Measurements from ENCODE around the gene ESR2. TPM values are rescaled to one million over a fixed set of nuclear protein-coding genes. Genes with fewer than 3 reads are reported as not detected.

The ESR2 gene
- total RNA-seq = under 0.01 and 0.13 TPM in 2 replicates

DNA sequence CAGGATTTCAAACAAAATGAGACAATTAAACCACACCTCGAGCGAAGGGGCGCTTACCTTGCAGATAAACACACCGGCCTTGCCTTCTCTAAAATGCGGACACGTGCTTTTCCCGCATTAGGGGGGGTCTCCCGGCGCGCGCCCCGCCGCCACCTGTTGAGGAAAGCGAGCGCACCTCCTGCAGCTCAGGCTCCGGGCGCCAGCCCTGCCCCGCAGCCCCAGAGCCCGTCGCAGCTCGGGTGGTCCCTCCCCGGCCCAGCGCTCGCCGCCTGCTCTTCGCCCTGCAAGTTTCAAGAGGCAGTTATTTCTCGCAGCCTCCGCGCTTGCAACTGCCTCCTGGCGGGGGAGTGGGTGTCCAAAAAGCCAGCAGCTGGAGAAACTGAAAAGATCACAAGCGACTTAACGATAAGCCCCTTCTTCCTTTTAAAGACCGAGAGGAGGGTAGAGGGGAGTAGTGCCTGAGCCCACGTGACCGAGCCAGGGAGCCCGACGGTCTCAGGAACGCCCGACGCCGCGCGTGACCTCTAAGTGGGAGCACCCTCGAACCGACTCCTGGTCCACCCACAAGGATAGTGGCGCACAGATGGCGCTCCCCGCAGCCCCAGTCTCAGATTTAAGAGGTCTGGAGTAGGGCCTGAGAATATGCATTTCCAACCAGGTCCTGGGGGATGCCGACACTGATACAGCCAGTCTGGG is at the start of gene ESR2:
ESR2 (minus strand) TSS at position 396 of the 696 bp plus-strand sequence. CDS start 11,386 bp downstream, outside the sequence.
- no peaks in the 10 kb centered on the region for H3K27me3 ChIP-seq (ENCODE audit: control insufficient read depth, insufficient read depth, low read length)
- H3K36me3 ChIP-seq (ENCODE audit: control insufficient read depth, insufficient read depth, low read length) = no peaks in the 10 kb centered on the region
- peak within 1 kb of the TSS; percentile 36 for H3K4me3 ChIP-seq (ENCODE audit: low read depth, low read length)
- DNase-seq (ENCODE audit: low read depth) = peak; percentile 14
- TF ChIP-seq, protein P1, sequence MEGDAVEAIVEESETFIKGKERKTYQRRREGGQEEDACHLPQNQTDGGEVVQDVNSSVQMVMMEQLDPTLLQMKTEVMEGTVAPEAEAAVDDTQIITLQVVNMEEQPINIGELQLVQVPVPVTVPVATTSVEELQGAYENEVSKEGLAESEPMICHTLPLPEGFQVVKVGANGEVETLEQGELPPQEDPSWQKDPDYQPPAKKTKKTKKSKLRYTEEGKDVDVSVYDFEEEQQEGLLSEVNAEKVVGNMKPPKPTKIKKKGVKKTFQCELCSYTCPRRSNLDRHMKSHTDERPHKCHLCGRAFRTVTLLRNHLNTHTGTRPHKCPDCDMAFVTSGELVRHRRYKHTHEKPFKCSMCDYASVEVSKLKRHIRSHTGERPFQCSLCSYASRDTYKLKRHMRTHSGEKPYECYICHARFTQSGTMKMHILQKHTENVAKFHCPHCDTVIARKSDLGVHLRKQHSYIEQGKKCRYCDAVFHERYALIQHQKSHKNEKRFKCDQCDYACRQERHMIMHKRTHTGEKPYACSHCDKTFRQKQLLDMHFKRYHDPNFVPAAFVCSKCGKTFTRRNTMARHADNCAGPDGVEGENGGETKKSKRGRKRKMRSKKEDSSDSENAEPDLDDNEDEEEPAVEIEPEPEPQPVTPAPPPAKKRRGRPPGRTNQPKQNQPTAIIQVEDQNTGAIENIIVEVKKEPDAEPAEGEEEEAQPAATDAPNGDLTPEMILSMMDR (IDR thresholded peaks at IDR 0.05; ENCODE audit: insufficient read depth, low read length, severe bottlenecking) = peak; percentile 33
- no peak for FAIRE-seq

DNA sequence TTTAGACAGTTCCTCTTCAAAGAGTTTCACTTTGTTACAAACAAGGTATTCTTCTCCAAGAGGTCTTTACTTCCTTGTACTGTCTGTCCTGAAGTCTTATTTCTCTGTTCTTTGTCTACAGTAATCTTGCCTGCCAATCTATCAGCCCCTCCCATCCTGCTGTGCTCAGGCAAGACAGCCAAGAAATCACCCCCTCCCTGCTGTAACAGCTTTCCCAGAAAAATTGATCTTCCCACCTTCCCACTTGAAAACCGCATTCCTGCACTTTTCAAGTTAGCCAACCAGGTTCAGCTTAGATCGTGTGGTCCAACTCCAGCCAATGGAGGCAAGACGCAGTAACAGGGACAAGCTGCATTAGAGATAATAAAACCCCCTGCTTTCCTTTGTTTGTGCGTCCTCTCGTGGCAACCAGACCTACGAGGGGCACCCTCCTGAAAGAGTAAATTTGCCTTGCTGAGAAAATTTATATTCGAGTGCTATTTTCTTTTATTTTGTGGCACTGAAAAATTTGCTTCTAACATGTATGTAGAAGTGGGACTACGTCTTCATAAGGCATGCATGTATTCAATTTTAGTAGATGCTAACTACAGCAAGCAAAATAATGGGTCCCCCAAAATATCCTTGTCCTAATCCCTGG is 46.5 kb upstream of the ESR2 start:
- DNase-seq (ENCODE audit: low read depth) (no peak), FAIRE-seq (no peak)
- Histone ChIP-seq H3K4me3 (ENCODE audit: low read depth, low read length) (no peak overlapping the region), H3K27me3 (ENCODE audit: control insufficient read depth, insufficient read depth, low read length) (no peaks in the 10 kb centered on the region), H3K36me3 (ENCODE audit: control insufficient read depth, insufficient read depth, low read length) (no peaks in the 10 kb centered on the region)
- TF ChIP-seq, protein P1 (IDR thresholded peaks at IDR 0.05; ENCODE audit: insufficient read depth, low read length, severe bottlenecking) = no peak

GRCh38 chr14:64338616-64339316 is 44.6 kb upstream of the ESR2 start:
- TF ChIP-seq, protein P1 (IDR thresholded peaks at IDR 0.05; ENCODE audit: insufficient read depth, low read length, severe bottlenecking) = no peak
- DNase-seq (ENCODE audit: low read depth) (peak; percentile 97), FAIRE-seq (no peak)
- Histone ChIP-seq H3K27me3 (ENCODE audit: control insufficient read depth, insufficient read depth, low read length) (no peaks in the 10 kb centered on the region), H3K36me3 (ENCODE audit: control insufficient read depth, insufficient read depth, low read length) (no peaks in the 10 kb centered on the region), H3K4me3 (ENCODE audit: low read depth, low read length) (peak overlapping the region; percentile 77)

DNA sequence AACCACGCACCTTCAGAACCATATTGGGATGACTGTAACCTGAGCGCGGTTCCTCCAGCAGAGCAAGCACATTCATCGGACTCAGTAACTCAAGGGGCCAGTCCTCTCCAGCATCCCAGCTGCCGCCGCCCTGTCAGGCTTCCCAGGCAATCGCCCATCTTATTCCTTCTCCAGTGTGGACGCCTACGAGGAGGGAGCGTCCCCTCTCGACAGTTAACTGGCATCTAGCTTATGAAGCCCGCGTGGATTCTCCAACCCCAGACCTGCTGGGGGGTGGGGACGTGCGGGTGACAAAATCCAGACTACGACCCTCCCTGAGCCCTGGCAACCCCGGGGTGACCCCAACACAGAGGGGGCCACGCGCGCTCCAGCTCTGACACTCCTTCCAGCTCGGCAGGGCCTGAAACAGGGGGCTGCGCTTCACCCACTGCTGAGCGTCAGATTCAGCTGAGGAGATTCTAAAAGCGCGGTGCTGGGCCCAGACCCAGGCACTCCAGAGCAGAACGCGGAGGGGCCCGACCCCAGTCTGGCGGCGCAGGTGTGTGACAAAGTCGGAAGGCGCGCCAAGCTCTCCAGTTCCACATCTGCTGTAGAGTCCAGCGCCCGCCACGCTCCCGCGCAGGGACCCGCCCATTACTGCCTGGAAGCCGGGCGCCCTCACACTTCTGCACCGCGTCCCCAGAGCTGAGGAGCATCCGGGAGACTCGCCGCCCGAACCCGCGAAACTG is 43.9 kb upstream of the ESR2 start:
- no peaks in the 10 kb centered on the region for H3K36me3 ChIP-seq (ENCODE audit: control insufficient read depth, insufficient read depth, low read length)
- TF ChIP-seq, protein P1 (IDR thresholded peaks at IDR 0.05; ENCODE audit: insufficient read depth, low read length, severe bottlenecking) = peak; percentile 5
- peak; percentile 56 for DNase-seq (ENCODE audit: low read depth)
- FAIRE-seq = no peak
- no peaks in the 10 kb centered on the region for H3K27me3 ChIP-seq (ENCODE audit: control insufficient read depth, insufficient read depth, low read length)
- peak overlapping the region; percentile 77 for H3K4me3 ChIP-seq (ENCODE audit: low read depth, low read length)

GRCh38 chr14:64329149-64329548 is 35.0 kb upstream of the ESR2 start:
- TF ChIP-seq, protein P1 (IDR thresholded peaks at IDR 0.05; ENCODE audit: insufficient read depth, low read length, severe bottlenecking) = no peak
- H3K27me3 ChIP-seq (ENCODE audit: control insufficient read depth, insufficient read depth, low read length) = no peaks in the 10 kb centered on the region
- no peaks in the 10 kb centered on the region for H3K36me3 ChIP-seq (ENCODE audit: control insufficient read depth, insufficient read depth, low read length)
- H3K4me3 ChIP-seq (ENCODE audit: low read depth, low read length) = no peak overlapping the region
- DNase-seq (ENCODE audit: low read depth) (no peak), FAIRE-seq (no peak)
